Activated CD8-positive, alpha-beta memory T cell treated with anti-CD3 and anti-CD28 coated beads for 48 hours (primary cell): Measurements from ENCODE around the gene EFHD2.
A peak's percentile ranks its signal among the peaks of the same experiment; 100 is the strongest.
"Not testable (repeated sequence)": the region's sequence is repeated elsewhere in the genome, so short reads cannot be mapped to it uniquely, and the experiment has no call there.

Source experiments
- DNase-seq, 3 experiments: peaks; one replicate each; pipeline ENCODE4 v3.0.0-alpha.2; 2020; ENCODE audit warnings: low read depth in 2 of 3, low spot score in 2 of 3

Gene EFHD2

GRCh38 chr1:15410884-15411245 lies 1.2 kb downstream of the EFHD2 start:
- no peak for DNase-seq

GRCh38 chr1:15411593-15412137 lies 2.0 kb downstream of the EFHD2 start:
- no peak for DNase-seq

- no peak for DNase-seq
Observed at GRCh38 chr1:15412175-15412800, 2.6 kb downstream of the EFHD2 start.

- no peak for DNase-seq
Observed at GRCh38 chr1:15412843-15413242, 3.2 kb downstream of the EFHD2 start.

- DNase-seq = no peak
Observed at GRCh38 chr1:15413563-15414444, 4.1 kb downstream of the EFHD2 start.

- DNase-seq = no peak
Observed at GRCh38 chr1:15414445-15414983, 4.8 kb downstream of the EFHD2 start.

- DNase-seq = peak in 1 of 3 experiments; percentile 34
Observed at GRCh38 chr1:15417059-15417934, 7.6 kb downstream of the EFHD2 start.

GRCh38 chr1:15418806-15419515 lies 9.3 kb downstream of the EFHD2 start:
- DNase-seq = no peak

GRCh38 chr1:15420853-15421465 lies 11.3 kb downstream of the EFHD2 start:
- no peak for DNase-seq

GRCh38 chr1:15422871-15423270 lies 13.2 kb downstream of the EFHD2 start:
- DNase-seq = no peak

- DNase-seq = no peak
Observed at GRCh38 chr1:15423355-15424077, 13.8 kb downstream of the EFHD2 start.

- no peak for DNase-seq
Observed at GRCh38 chr1:15424146-15424667, 14.5 kb downstream of the EFHD2 start.

- no peak for DNase-seq
Observed at GRCh38 chr1:15424981-15425380, 15.3 kb downstream of the EFHD2 start.

- no peak for DNase-seq
Observed at GRCh38 chr1:15425521-15425920, 15.8 kb downstream of the EFHD2 start.

GRCh38 chr1:15425958-15426357 lies 16.3 kb downstream of the EFHD2 start:
- no peak for DNase-seq

- DNase-seq = no peak
Observed at GRCh38 chr1:15426492-15427279, 17.0 kb downstream of the EFHD2 start.

- DNase-seq = no peak
Observed at GRCh38 chr1:15427280-15427666, 17.6 kb downstream of the EFHD2 start.

GRCh38 chr1:15428252-15428651 lies 18.6 kb downstream of the EFHD2 start:
- not testable (repeated sequence) for DNase-seq
